H1 (cell line): ENCODE data around the gene PTPN13. TPM values are rescaled to one million over a fixed set of nuclear protein-coding genes. Genes with fewer than 3 reads are reported as not detected.

Source experiments
- CTCF ChIA-PET: fragments of 300-600 bp; sonication (Branson Sonifier 250); formaldehyde crosslinking; loops from one replicate; lab custom pipeline; 2021; ENCODE audit not compliant: partially characterized antibody; lab: Charles Lee
- POLR2A ChIA-PET: fragments of 300-600 bp; sonication (Branson Sonifier 250); formaldehyde crosslinking; loops from one replicate; lab custom pipeline; 2021; ENCODE audit warnings: inconsistent platforms; ENCODE audit not compliant: partially characterized antibody; lab: Charles Lee
- DNase-seq, 2 experiments: peaks; one replicate each; pipeline versions ENCODE4 v3.0.0 to v3.0.0-alpha.2; 2010 to 2022; ENCODE audit warnings: low spot score in 2 of 2, low read depth in 1 of 2, mixed read lengths in 1 of 2
- FAIRE-seq: peaks from 2 replicates; lab custom pipeline; 2011; peaks lifted over from hg19 to GRCh38; lab: Jason Lieb, UNC
- H2AFZ ChIP-seq: 2 replicates; pipeline ENCODE4 v1.8.1; 2012; ENCODE audit warnings: low read length, inconsistent platforms
- H2AK5ac ChIP-seq: 2 replicates; pipeline ENCODE4 v1.6.1; 2013; ENCODE audit warnings: low read depth, low read length
- H2BK120ac ChIP-seq: replicated peaks from 2 replicates; pipeline ENCODE3; 2013; ENCODE audit warnings: low read depth, low read length, inconsistent platforms
- H2BK12ac ChIP-seq: 2 replicates; pipeline ENCODE4 v1.6.1; 2013; ENCODE audit warnings: low read depth, low read length
- H2BK15ac ChIP-seq: 2 replicates; pipeline ENCODE4 v1.6.1; 2013; ENCODE audit warnings: low read length
- H2BK20ac ChIP-seq: 2 replicates; pipeline ENCODE4 v1.6.1; 2013; ENCODE audit warnings: low read length
- H2BK5ac ChIP-seq: 2 replicates; pipeline ENCODE4 v1.6.1; 2013; ENCODE audit warnings: low read depth, low read length
- H3K14ac ChIP-seq: 2 replicates; pipeline ENCODE4 v1.6.1; 2013; ENCODE audit warnings: inconsistent platforms; ENCODE audit not compliant: insufficient read length
- H3K18ac ChIP-seq: 2 replicates; pipeline ENCODE4 v1.6.1; 2013; ENCODE audit warnings: low read length; ENCODE audit errors: extremely low read depth
- H3K23ac ChIP-seq: 2 replicates; pipeline ENCODE4 v1.6.1; 2013; ENCODE audit warnings: inconsistent platforms; ENCODE audit not compliant: insufficient read length
- H3K23me2 ChIP-seq: 2 replicates; pipeline ENCODE4 v1.6.1; 2013; ENCODE audit warnings: low read depth, low read length
- H3K27ac ChIP-seq: 2 replicates; pipeline ENCODE4 v1.6.1; 2011; ENCODE audit warnings: low read depth, low read length, inconsistent platforms
- H3K27me3 ChIP-seq, 4 experiments: replicated peaks in 1 of 4; 1 replicate in 1 of 4; 2 replicates in 3 of 4; pipeline versions ENCODE4 v1.6.1 to v1.8.1; 2011 to 2013; ENCODE audit warnings: low read length in 3 of 4, mild to moderate bottlenecking in 3 of 4, inconsistent platforms in 2 of 4, mixed read lengths in 2 of 4, moderate library complexity in 1 of 4; ENCODE audit not compliant: control insufficient read depth in 3 of 4, insufficient read depth in 3 of 4; ENCODE audit errors: extremely low read depth in 1 of 4
- H3K36me3 ChIP-seq, 4 experiments: 2 replicates each; pipeline versions ENCODE4 v1.6.1 to v1.8.1; 2011 to 2013; ENCODE audit warnings: mild to moderate bottlenecking in 4 of 4, low read length in 3 of 4, moderate library complexity in 2 of 4, control low read depth in 1 of 4, inconsistent platforms in 1 of 4; ENCODE audit not compliant: insufficient read depth in 4 of 4, control insufficient read depth in 2 of 4
- H3K4ac ChIP-seq: replicated peaks from 2 replicates; pipeline ENCODE3; 2013; ENCODE audit warnings: low read length, low read depth, mixed read lengths, inconsistent platforms; ENCODE audit not compliant: insufficient read length
- H3K4me1 ChIP-seq, 4 experiments: replicated peaks in 1 of 4; 1 replicate in 1 of 4; 2 replicates in 3 of 4; pipeline versions ENCODE4 v1.6.1 to v1.8.1; 2011 to 2013; ENCODE audit warnings: low read length in 3 of 4, inconsistent platforms in 2 of 4, mixed read lengths in 1 of 4; ENCODE audit not compliant: insufficient read depth in 4 of 4, control insufficient read depth in 3 of 4
- H3K4me2 ChIP-seq, 2 experiments: 2 replicates each; pipeline versions ENCODE4 v1.6.1 to v1.8.1; 2011 to 2013; ENCODE audit warnings: low read depth in 2 of 2, low read length in 2 of 2, control low read depth in 1 of 2, inconsistent platforms in 1 of 2, mild to moderate bottlenecking in 1 of 2; ENCODE audit not compliant: insufficient read depth in 1 of 2
- H3K4me3 ChIP-seq, 4 experiments: fragments of 200-600, 300-600 bp in 1 of 4; sonication (generic), shearing (Covaris generic), sonication (Bioruptor Twin) in 1 of 4; 2 replicates each; pipeline versions ENCODE4 v1.5.1 to v1.8.1; 2011 to 2016; ENCODE audit warnings: low read length in 4 of 4, low read depth in 3 of 4, control low read depth in 2 of 4, inconsistent platforms in 2 of 4, mild to moderate bottlenecking in 2 of 4, mixed read lengths in 1 of 4, moderate library complexity in 1 of 4; ENCODE audit not compliant: insufficient read depth in 2 of 4; ENCODE audit errors: extremely low read depth in 1 of 4
- H3K56ac ChIP-seq: replicated peaks from 2 replicates; pipeline ENCODE3; 2013; ENCODE audit warnings: low read depth, mild to moderate bottlenecking, mixed read lengths, low read length, inconsistent platforms; ENCODE audit not compliant: insufficient read length
- H3K79me1 ChIP-seq: 2 replicates; pipeline ENCODE4 v1.6.1; 2013; ENCODE audit warnings: low read depth, low read length, control low read depth
- H3K79me2 ChIP-seq, 2 experiments: 2 replicates each; pipeline versions ENCODE4 v1.6.1 to v1.8.1; 2012 to 2013; ENCODE audit warnings: low read length in 2 of 2, mild to moderate bottlenecking in 2 of 2, inconsistent platforms in 1 of 2; ENCODE audit not compliant: insufficient read depth in 2 of 2, control insufficient read depth in 1 of 2
- H3K9ac ChIP-seq, 4 experiments: replicated peaks in 1 of 4; 1 replicate in 1 of 4; 2 replicates in 3 of 4; pipeline versions ENCODE4 v1.6.1 to v1.8.1; 2011 to 2013; ENCODE audit warnings: low read depth in 3 of 4, low read length in 3 of 4, control low read depth in 2 of 4, mild to moderate bottlenecking in 2 of 4, moderate library complexity in 2 of 4, inconsistent platforms in 1 of 4; ENCODE audit errors: extremely low read depth in 1 of 4
- H3K9me3 ChIP-seq, 2 experiments: 2 replicates each; pipeline versions ENCODE4 v1.6.1 to v1.8.1; 2012 to 2013; ENCODE audit warnings: mild to moderate bottlenecking in 2 of 2, moderate library complexity in 2 of 2, control low read depth in 1 of 2, inconsistent platforms in 1 of 2, low read depth in 1 of 2, low read length in 1 of 2, mixed read lengths in 1 of 2; ENCODE audit not compliant: insufficient read depth in 2 of 2
- H4K20me1 ChIP-seq, 2 experiments: replicated peaks in 1 of 2; 2 replicates each; pipeline versions ENCODE3 to v1.8.1; 2011 to 2013; ENCODE audit warnings: inconsistent platforms in 2 of 2, low read length in 2 of 2, mild to moderate bottlenecking in 1 of 2; ENCODE audit not compliant: insufficient read depth in 2 of 2, control insufficient read depth in 1 of 2
- H4K5ac ChIP-seq: 2 replicates; pipeline ENCODE4 v1.6.1; 2013; ENCODE audit warnings: low read length, low read depth, mixed read lengths, inconsistent platforms; ENCODE audit not compliant: insufficient read length
- H4K8ac ChIP-seq: 2 replicates; pipeline ENCODE4 v1.8.0; 2013; ENCODE audit warnings: mild to moderate bottlenecking, moderate library complexity, low read length, inconsistent platforms; ENCODE audit not compliant: insufficient read depth; ENCODE audit errors: extremely low read depth
- H4K91ac ChIP-seq: replicated peaks from 2 replicates; pipeline ENCODE3; 2013; ENCODE audit warnings: low read length, mixed read lengths, inconsistent platforms; ENCODE audit not compliant: insufficient read length
- CHD1 ChIP-seq: IDR thresholded peaks from 2 replicates; pipeline ENCODE4 v1.6.1; 2012; ENCODE audit warnings: low read depth, low read length, improper control_type of control experiment
- CREB1 ChIP-seq: IDR thresholded peaks from 2 replicates; pipeline ENCODE4 v1.6.1; 2012; ENCODE audit warnings: inconsistent platforms
- NANOG ChIP-seq: IDR thresholded peaks from 2 replicates; pipeline ENCODE4 v1.6.1; 2011; ENCODE audit warnings: low read length, low read depth, mild to moderate bottlenecking, inconsistent platforms; ENCODE audit not compliant: insufficient read depth, poor library complexity, severe bottlenecking
- WGBS, 2 experiments: shearing (Covaris generic) in 1 of 2; methylation state at CpG; one replicate each; pipeline versions ENCODE4 v1.1.6 to v1.1.7; 2013 to 2015; ENCODE audit warnings: low lambda C conversion rate in 2 of 2, mixed read lengths in 2 of 2, inconsistent platforms in 1 of 2, low coverage in 1 of 2, missing lambda C conversion rate in 1 of 2; ENCODE audit not compliant: insufficient replicate concordance in 2 of 2, insufficient coverage in 1 of 2, insufficient read length in 1 of 2; ENCODE audit errors: extremely low coverage in 1 of 2, missing lambda C conversion rate in 1 of 2; 5-methylcytosine and 5-hydroxymethylcytosine counted together
- polyA plus RNA-seq, 7 experiments: library from polyadenylated mRNA; depleted of rRNA in 3 of 7; stranded (reverse) in 5 of 7; unstranded in 2 of 7; fragments of >200 nt in 5 of 7; fragments of 200-250 nt in 2 of 7; gene quantifications; 1 replicate in 5 of 7; 2 replicates in 1 of 7; 4 replicates in 1 of 7; pipeline versions ENCODE4 v1.2.1 to v1.2.3, GENCODE V29; 2011 to 2013; ENCODE audit warnings: missing spikeins in 2 of 7, mixed read lengths in 2 of 7
- total RNA-seq: library from RNA; stranded (reverse); fragmentation: NEBNext Ultra II Directional; extraction: Animal tissue kit (Norgen Biotek cat#: 25700); gene quantifications from 2 replicates; pipeline ENCODE4 v1.2.1, GENCODE V29; 2021

Gene PTPN13
- total and polyA plus RNA-seq, 2 of the 8 experiments (the other 6 are each of a cell fraction or from before 2014, with no cell fraction given) = 12.7 to 57.9 TPM

GRCh38 chr4:86564795-86565194 is 29.3 kb upstream of the PTPN13 start:
- Histone ChIP-seq H3K4me2 (no peak overlapping the region), H4K5ac (no peak overlapping the region), H3K79me1 (no peaks in the 10 kb centered on the region), H2BK15ac (no peak overlapping the region), H3K4me1 (0 out of 7 replicates have a peak, but pooled peaks cover 0 to 2% (median 0%) of the 10 kb centered on the region in 4 experiments), H2AK5ac (no peak overlapping the region), H3K27me3 (no peaks in the 10 kb centered on the region), H2BK12ac (no peak overlapping the region), H3K4ac (no peak overlapping the region), H2BK5ac (no peak overlapping the region), H3K23me2 (no peaks in the 10 kb centered on the region; the same call in 1 of the 2 replicates), H2AFZ (no peak overlapping the region), H3K18ac (no peak overlapping the region), H3K56ac (no peak overlapping the region), H4K20me1 (no peaks in the 10 kb centered on the region), H2BK20ac (no peak overlapping the region), H4K8ac (no peak overlapping the region), H3K4me3 (no peak overlapping the region), H3K79me2 (no peaks in the 10 kb centered on the region), H3K23ac (no peak overlapping the region), H3K9me3 (no peaks in the 10 kb centered on the region), H3K14ac (no peak overlapping the region), H3K36me3 (no peaks in the 10 kb centered on the region), H4K91ac (no peak overlapping the region), H3K27ac (no peak overlapping the region; the same call in 1 of the 2 replicates), H3K9ac (no peak overlapping the region), H2BK120ac (no peak overlapping the region)
- no peak for DNase-seq
- TF ChIP-seq NANOG = no peak
- TF ChIP-seq CREB1 = no peak
- no peak for TF ChIP-seq CHD1
- CTCF ChIA-PET = interaction anchor here (1.1 to 1.6 kb wide), 3 partner anchors 33 to 93 kb away, joined by 3 read pairs; no protein-coding TSS in a partner anchor
- POLR2A ChIA-PET = interaction anchor here (0.9 kb wide), 1 partner anchor 17 kb away, joined by 3 read pairs; no protein-coding TSS in a partner anchor
- no peak for FAIRE-seq
- 94% methylated on average over 5 of the region's 5 CpGs; no CpG with 5 or more reads in 1 of the 2 experiments for WGBS, 2 experiments
